ENCODE data around the gene MMP25. TPM values are rescaled to one million over a fixed set of nuclear protein-coding genes. Genes with fewer than 3 reads are reported as not detected.

Gene MMP25
- total RNA-seq, 2 experiments from 2014 or later: 49.3 to 60.4 TPM

DNA sequence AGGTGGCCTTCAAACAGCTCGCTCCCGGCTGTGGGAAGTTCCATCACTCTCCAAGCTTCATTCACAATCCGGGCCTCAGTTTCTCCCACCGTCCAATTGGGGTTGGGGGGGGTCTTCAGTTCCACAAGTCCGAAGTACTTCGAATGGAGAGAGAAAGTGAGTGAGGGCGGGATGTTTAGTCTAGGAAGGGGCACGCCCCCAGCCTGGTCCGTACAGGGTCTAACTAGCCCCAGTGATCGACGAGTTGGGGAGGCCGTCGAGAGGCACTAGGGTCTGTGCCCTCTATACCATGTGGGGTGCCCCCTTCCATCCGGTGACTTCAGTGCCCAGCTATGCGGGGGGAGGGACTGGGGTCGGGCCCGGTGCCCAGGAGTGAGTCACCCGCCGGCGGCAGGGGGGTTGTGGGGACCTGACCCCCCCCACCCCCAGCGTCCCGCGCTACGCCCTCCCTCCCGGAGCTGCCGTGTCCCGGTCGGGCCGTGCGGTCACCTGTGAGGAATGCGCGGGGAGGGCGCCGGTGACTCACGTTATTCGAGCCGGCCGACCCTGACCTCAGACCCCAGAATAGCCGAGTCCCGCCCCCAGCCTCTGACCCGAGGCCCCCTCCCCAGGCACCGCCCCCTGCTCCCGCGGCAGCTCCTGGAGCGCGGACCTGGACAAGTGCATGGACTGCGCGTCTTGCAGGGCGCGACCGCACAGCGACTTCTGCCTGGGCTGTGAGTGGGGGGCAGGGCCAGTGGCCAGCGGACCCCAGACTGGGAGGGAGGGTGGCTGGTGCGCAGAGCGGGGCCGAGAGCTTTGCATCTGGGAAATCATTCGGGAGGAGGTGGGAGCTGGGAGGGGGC lies 25.5 kb upstream of the MMP25 start:
- Mint-ChIP-seq H3K4me1 (peaks cover 36% of the 10 kb centered on the region), H3K36me3 (peaks cover 2% of the 10 kb centered on the region), H3K27me3 (peaks cover 24% of the 10 kb centered on the region), H3K27ac (peak overlapping the region; percentile 56), H3K4me3 (peak overlapping the region; percentile 90), H3K9me3 (no peaks in the 10 kb centered on the region)
- DNase-seq (peak; percentile 63), ATAC-seq (ENCODE audit: low read depth) (peak; percentile 4)
- POLR2A ChIA-PET: interaction anchor here (0.5 to 2.6 kb wide), 19 partner anchors 9 to 141 kb away, joined by 3 to 19 read pairs (median 3); partner anchors contain the start of genes MMP25 and PKMYT1

DNA sequence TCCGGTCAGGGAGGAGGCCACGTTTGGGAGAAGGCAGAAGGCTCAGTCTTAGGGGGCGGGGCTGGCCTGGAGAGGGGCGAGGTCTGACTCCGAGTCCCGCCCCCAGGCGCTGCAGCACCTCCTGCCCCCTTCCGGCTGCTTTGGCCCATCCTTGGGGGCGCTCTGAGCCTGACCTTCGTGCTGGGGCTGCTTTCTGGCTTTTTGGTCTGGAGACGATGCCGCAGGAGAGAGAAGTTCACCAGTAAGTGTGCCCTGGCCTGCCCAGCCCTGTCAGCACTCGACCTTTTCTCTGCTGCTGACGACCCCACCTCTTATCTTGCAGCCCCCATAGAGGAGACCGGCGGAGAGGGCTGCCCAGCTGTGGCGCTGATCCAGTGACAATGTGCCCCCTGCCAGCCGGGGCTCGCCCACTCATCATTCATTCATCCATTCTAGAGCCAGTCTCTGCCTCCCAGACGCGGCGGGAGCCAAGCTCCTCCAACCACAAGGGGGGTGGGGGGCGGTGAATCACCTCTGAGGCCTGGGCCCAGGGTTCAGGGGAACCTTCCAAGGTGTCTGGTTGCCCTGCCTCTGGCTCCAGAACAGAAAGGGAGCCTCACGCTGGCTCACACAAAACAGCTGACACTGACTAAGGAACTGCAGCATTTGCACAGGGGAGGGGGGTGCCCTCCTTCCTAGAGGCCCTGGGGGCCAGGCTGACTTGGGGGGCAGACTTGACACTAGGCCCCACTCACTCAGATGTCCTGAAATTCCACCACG lies 24.7 kb upstream of the MMP25 start:
- peak; percentile 85 for DNase-seq
- Mint-ChIP-seq H3K4me3 (peak overlapping the region; percentile 90), H3K9me3 (no peaks in the 10 kb centered on the region), H3K27me3 (peaks cover 21% of the 10 kb centered on the region), H3K27ac (peak overlapping the region; percentile 87), H3K4me1 (peaks cover 36% of the 10 kb centered on the region), H3K36me3 (peaks cover 6% of the 10 kb centered on the region)
- POLR2A ChIA-PET: interaction anchor here (0.6 to 2.6 kb wide), 11 partner anchors 8 to 137 kb away, joined by 3 to 19 read pairs (median 4); partner anchors contain the start of genes IL32, MMP25 and PKMYT1
- peak; percentile 15 for ATAC-seq (ENCODE audit: low read depth)

DNA sequence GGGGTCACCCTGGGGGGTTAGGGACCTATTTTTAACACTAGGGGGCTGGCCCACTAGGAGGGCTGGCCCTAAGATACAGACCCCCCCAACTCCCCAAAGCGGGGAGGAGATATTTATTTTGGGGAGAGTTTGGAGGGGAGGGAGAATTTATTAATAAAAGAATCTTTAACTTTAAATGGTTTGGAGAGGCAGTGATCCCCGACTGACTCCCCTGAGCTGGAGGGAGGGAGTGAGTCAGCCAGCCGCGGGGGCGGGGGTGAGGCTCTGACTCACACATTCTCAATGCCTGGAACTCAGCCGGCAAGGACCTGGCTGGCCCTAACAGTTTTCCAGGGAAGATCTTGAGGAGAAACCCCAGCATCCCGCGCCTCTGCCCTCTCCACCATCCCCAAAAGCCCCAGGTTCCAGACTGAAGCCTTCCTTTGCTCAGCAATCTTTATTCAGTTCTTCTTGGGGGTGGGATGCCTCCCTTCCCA lies 24.1 kb upstream of the MMP25 start:
- peaks cover 36% of the 10 kb centered on the region for H3K4me1 Mint-ChIP-seq
- peak overlapping the region; percentile 90 for H3K4me3 Mint-ChIP-seq
- peaks cover 6% of the 10 kb centered on the region for H3K36me3 Mint-ChIP-seq
- H3K27ac Mint-ChIP-seq: peak overlapping the region; percentile 87
- peak; percentile 76 for DNase-seq
- peaks cover 17% of the 10 kb centered on the region for H3K27me3 Mint-ChIP-seq
- ATAC-seq (ENCODE audit: low read depth): no peak
- H3K9me3 Mint-ChIP-seq: no peaks in the 10 kb centered on the region
- POLR2A ChIA-PET: interaction anchor here (0.7 to 2.4 kb wide), 7 partner anchors 7 to 140 kb away, joined by 3 to 19 read pairs (median 5); partner anchors contain the start of genes FLYWCH2, IL32, MMP25 and PKMYT1

DNA sequence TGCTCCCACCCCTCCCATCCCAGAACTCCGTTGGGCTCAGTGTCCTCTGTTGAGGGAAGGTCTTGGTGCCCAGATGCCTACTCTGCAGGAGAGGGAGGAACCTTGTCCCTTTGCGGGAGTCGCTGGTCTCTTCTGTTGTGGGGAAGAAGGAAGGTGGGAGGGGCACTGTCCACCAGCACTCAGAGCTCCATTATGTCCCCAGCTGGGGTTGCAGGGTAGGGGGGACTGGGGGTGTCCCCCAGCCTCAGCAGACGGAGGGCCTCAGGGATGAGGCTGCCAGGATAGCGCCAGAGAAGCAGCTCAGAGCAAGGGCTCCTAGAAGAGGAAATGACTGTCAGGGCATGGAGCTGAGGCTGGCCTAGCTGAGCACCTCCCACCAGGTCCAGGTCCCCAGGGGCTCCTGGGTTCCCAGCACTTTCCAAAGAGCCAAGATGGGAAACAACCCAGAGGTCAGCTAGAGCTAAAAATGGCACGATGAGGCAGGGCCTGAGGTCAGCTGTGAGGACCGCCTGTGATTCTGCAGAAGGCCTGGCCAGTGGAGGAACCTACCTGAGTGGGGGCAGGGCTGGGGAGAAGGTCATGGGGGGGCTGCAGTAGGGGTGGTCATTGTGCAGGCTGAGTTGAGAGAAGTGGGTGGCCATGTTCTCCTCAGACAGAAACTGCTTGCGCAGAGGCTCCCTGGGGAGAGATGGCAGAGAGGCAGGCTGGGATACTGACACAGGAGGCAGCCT lies 23.5 kb upstream of the MMP25 start:
- no peaks in the 10 kb centered on the region for H3K9me3 Mint-ChIP-seq
- H3K27ac Mint-ChIP-seq: peak overlapping the region; percentile 87
- no peak for DNase-seq
- no peak for ATAC-seq (ENCODE audit: low read depth)
- H3K36me3 Mint-ChIP-seq: peaks cover 10% of the 10 kb centered on the region
- H3K4me3 Mint-ChIP-seq: peak overlapping the region; percentile 87
- POLR2A ChIA-PET: interaction anchor here (1.0 to 2.3 kb wide), 7 partner anchors 15 to 140 kb away, joined by 3 to 8 read pairs (median 5); partner anchors contain the start of genes FLYWCH2, IL32 and PKMYT1
- H3K27me3 Mint-ChIP-seq: peaks cover 16% of the 10 kb centered on the region
- H3K4me1 Mint-ChIP-seq: peaks cover 36% of the 10 kb centered on the region

DNA sequence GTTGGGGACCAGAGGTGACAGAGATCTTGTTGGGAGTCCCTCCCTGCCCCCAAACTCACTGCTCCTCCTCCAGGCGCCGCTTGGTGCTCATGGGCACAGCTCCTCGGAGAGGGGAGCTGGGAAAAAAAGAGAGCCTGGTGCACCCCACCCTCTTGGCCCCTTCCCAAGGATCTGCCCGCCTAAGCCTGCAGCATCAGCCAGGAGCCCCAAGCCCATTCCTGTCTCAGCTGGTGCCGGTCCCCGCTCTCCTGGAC lies 23.0 kb upstream of the MMP25 start:
- peaks cover 34% of the 10 kb centered on the region for H3K4me1 Mint-ChIP-seq
- DNase-seq (no peak), ATAC-seq (ENCODE audit: low read depth) (no peak)
- H3K4me3 Mint-ChIP-seq: peak overlapping the region; percentile 87
- POLR2A ChIA-PET: interaction anchor here (1.0 to 2.2 kb wide), 8 partner anchors 16 to 141 kb away, joined by 3 to 9 read pairs (median 5); partner anchors contain the start of genes FLYWCH2, IL32 and PKMYT1
- H3K27me3 Mint-ChIP-seq: peaks cover 15% of the 10 kb centered on the region
- H3K36me3 Mint-ChIP-seq: peaks cover 10% of the 10 kb centered on the region
- peak overlapping the region; percentile 87 for H3K27ac Mint-ChIP-seq
- no peaks in the 10 kb centered on the region for H3K9me3 Mint-ChIP-seq

DNA sequence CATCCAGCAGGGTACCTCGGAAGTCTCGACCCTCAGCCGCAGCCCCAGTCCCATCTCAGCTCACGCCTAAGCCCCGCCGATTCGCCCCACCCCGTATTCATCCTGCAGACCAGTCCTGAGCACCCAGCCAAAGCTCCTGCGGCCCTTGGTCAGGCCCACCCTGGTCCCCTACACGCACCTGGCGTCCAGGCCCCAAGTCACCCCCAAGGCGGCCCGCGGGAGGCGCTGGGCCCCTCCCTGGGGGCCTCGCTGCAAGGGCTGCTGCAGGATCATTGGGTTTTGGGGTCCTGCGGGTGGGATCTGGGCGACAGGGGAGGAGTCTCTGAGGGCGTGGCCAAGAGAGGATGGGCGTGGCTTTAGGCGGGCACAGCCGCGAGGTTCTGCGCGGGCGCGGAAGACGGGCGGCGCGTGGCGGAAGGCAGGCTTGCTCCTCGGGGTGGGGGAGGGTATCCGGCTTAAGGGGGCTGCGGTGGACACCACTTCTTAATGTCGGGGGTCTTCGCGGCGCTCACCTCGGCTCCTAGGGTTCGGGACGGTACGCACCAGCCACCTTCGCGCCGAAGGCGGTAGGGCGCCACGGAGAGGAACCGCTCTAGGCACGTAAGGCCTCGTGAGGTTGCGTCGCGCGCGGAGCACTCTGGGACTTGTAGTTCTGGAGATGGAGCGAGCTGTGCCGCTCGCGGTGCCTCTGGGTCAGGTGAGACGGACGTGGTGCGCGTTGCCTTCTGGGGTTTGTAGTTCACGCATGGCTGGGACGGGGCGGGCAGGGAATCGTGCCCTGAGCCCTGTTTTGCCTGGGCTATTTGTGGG lies 22.5 kb upstream of the MMP25 start, which contains the start of the genes HCFC1R1 and THOC6:
TSS of gene HCFC1R1 (minus strand) at position 274 of the 810 bp plus-strand sequence. CDS start at position 273, 1 bp downstream.
TSS of gene THOC6 (plus strand) at position 367 of the 810 bp plus-strand sequence. CDS start at position 659, 292 bp downstream.
- POLR2A ChIA-PET: interaction anchor here (0.7 to 2.2 kb wide), 9 partner anchors 16 to 141 kb away, joined by 3 to 9 read pairs (median 4); partner anchors contain the start of genes FLYWCH2, PKMYT1 and ZNF213
- Mint-ChIP-seq H3K9me3 (no peaks in the 10 kb centered on the region), H3K4me3 (peak within 1 kb of the TSS; percentile 87), H3K27me3 (peaks cover 9% of the 10 kb centered on the region), H3K27ac (peak within 1 kb of the TSS; percentile 87), H3K4me1 (peaks cover 37% of the 10 kb centered on the region), H3K36me3 (peaks cover 10% of the 10 kb centered on the region)
- DNase-seq (peak; percentile 95), ATAC-seq (ENCODE audit: low read depth) (peak; percentile 79)

DNA sequence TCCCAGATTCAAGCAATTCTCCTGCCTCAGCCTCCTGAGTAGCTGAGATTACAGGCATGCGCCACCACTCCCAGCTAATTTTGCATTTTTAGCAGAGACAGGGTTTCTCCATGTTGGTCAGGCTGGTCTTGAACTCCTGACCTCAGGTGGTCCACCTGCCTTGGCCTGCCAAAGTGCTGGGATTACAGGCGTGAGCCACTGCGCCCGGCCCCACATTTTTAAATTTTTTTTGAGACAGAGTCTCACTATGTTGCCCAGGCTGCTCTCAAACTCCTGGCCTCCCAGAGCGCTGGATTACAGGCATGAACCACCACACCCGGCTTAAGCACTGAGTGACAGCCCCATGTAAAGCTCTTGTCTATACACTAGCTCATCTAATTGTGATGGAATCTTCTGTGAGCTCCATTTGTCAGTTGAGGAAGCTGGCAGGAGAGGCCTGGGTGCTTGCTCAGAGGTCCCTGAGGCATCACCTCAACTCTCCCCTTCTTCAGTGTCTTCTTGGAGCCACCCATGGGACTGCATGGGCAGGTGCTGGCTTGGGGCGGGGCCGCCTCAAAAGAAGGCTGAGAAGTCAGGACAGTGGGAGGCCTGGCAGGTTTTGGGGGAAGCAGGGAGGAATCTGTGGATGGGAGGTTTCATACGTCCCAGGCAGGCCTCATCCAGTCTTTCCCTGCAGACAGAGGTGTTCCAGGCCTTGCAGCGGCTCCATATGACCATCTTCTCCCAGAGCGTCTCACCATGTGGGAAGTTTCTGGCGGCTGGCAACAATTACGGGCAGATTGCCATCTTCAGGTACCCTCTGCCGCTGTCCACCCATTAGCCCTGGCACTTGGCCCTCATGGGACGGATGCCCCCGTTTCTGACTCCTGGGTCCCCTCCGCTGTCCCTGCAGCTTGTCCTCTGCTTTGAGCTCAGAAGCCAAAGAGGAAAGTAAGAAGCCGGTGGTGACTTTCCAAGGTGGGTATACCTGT lies 21.0 kb upstream of the MMP25 start:
- H3K4me1 Mint-ChIP-seq: peaks cover 41% of the 10 kb centered on the region
- no peak overlapping the region for H3K27ac Mint-ChIP-seq
- peaks cover 10% of the 10 kb centered on the region for H3K36me3 Mint-ChIP-seq
- H3K4me3 Mint-ChIP-seq: no peak overlapping the region
- DNase-seq: no peak
- no peaks in the 10 kb centered on the region for H3K9me3 Mint-ChIP-seq
- POLR2A ChIA-PET: interaction anchor here (0.6 to 1.6 kb wide), 4 partner anchors 8 to 45 kb away, joined by 3 to 9 read pairs (median 4); partner anchors contain the start of gene PKMYT1
- H3K27me3 Mint-ChIP-seq: peaks cover 3% of the 10 kb centered on the region
- no peak for ATAC-seq (ENCODE audit: low read depth)

DNA sequence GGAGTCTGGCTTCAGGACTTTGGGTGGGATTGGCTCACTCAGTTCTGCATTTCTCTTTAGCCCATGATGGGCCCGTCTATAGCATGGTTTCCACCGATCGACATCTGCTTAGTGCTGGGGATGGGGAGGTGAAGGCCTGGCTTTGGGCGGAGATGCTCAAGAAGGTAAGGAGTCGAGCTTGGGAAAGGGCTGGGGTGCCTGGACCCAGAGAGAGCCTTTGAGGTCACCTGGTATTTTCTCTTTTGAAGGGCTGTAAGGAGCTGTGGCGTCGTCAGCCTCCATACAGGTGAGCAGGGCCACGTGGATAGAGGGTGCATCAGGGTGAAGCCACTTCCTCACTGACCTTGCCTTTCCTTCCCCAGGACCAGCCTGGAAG lies 20.4 kb upstream of the MMP25 start:
- peaks cover 3% of the 10 kb centered on the region for H3K27me3 Mint-ChIP-seq
- no peaks in the 10 kb centered on the region for H3K9me3 Mint-ChIP-seq
- DNase-seq (no peak), ATAC-seq (ENCODE audit: low read depth) (no peak)
- no peak overlapping the region for H3K27ac Mint-ChIP-seq
- peaks cover 40% of the 10 kb centered on the region for H3K4me1 Mint-ChIP-seq
- POLR2A ChIA-PET: interaction anchor here (1.2 kb wide), 1 partner anchor 13 kb away, joined by 3 read pairs; no protein-coding TSS in a partner anchor
- H3K36me3 Mint-ChIP-seq: peaks cover 10% of the 10 kb centered on the region
- no peak overlapping the region for H3K4me3 Mint-ChIP-seq

DNA sequence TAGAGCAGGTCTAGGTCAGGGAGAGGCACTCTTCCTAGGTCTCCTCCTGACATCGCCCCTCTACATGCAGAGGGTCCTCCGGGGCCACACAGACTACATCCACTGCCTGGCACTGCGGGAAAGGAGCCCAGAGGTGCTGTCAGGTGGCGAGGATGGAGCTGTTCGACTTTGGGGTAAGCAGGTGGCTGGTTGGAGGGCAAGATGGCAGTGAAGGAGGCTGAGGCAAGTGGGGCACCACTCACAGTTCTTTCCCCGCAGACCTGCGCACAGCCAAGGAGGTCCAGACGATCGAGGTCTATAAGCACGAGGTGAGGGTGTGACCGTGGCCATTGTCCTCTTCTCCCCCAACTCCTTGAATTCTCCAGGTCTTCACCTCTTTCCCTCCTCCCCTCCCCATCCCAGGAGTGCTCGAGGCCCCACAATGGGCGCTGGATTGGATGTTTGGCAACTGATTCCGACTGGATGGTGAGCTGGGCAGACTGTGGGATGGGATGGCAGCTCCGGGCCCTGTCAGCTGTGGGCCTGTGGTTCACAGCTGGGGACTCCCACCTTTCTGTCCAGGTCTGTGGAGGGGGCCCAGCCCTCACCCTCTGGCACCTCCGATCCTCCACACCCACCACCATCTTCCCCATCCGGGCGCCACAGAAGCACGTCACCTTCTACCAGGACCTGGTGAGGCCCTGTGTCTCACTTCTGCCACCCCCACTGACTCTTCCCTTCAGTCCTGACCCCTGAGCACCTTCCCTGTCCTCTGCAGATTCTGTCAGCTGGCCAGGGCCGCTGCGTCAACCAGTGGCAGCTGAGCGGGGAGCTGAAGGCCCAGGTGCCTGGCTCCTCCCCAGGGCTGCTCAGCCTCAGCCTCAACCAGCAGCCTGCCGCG lies 19.5 kb upstream of the MMP25 start:
- H3K27me3 Mint-ChIP-seq: peaks cover 4% of the 10 kb centered on the region
- no peak overlapping the region for H3K4me3 Mint-ChIP-seq
- no peaks in the 10 kb centered on the region for H3K9me3 Mint-ChIP-seq
- DNase-seq (no peak), ATAC-seq (ENCODE audit: low read depth) (no peak)
- peaks cover 10% of the 10 kb centered on the region for H3K36me3 Mint-ChIP-seq
- POLR2A ChIA-PET: interaction anchor here (1.2 to 7.0 kb wide), 6 partner anchors 12 to 56 kb away, joined by 3 to 105 read pairs (median 6); partner anchors contain the start of genes MMP25 and PKMYT1
- no peak overlapping the region for H3K27ac Mint-ChIP-seq
- H3K4me1 Mint-ChIP-seq: peaks cover 36% of the 10 kb centered on the region

DNA sequence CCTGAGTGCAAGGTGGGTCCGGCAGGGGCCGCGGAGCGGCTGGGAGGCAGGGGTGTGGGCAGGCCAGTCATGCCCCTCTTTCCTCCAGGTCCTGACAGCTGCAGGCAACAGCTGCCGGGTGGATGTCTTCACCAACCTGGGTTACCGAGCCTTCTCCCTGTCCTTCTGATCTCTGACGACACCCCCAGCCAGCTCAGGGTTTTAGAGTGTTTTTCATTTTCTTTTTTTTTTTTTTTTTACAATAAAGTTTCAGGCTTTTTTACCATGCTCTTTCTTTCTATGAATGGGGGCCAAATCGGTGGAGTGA lies 18.9 kb upstream of the MMP25 start:
- POLR2A ChIA-PET: interaction anchor here (0.6 to 7.0 kb wide), 10 partner anchors 16 to 131 kb away, joined by 3 to 105 read pairs (median 4); partner anchors contain the start of genes MMP25, PKMYT1 and ZNF213
- Mint-ChIP-seq H3K9me3 (no peaks in the 10 kb centered on the region), H3K36me3 (peaks cover 10% of the 10 kb centered on the region), H3K4me3 (no peak overlapping the region), H3K4me1 (peaks cover 30% of the 10 kb centered on the region), H3K27ac (no peak overlapping the region), H3K27me3 (peaks cover 9% of the 10 kb centered on the region)
- DNase-seq (no peak), ATAC-seq (ENCODE audit: low read depth) (no peak)
